ENCODE results near the gene ARID4A. TPM values are rescaled to one million over a fixed set of nuclear protein-coding genes. Genes with fewer than 3 reads are reported as not detected.

ARID4A gene
- total and polyA plus RNA-seq, 2 of the 13 experiments (the other 11 are each of a cell fraction or from before 2014, with no cell fraction given): 7.2 to 9.7 TPM

- no peaks in the 10 kb centered on the region; a peak in 1 of 5 replicates for H3K27me3 ChIP-seq (ENCODE audit: control insufficient read depth in 1 of 2, insufficient read depth in 2 of 2, low read length in 2 of 2)
- peak within 1 kb of the TSS; percentile 93 for H3K27ac ChIP-seq (ENCODE audit: extremely low read length, insufficient read depth, low read length)
- WGBS (ENCODE audit: low lambda C conversion rate): 27% methylated on average over 19 of the region's 86 CpGs
- no peaks in the 10 kb centered on the region for H3K36me3 ChIP-seq (replicated peaks in 1 of 2; ENCODE audit: control insufficient read depth in 1 of 2, insufficient read depth in 2 of 2, low read length in 2 of 2)
- H3K9me3 ChIP-seq (ENCODE audit: low read length): no peaks in the 10 kb centered on the region
- ChIA-PET CTCF (ENCODE audit: low intra/inter-chr PET ratio, low total read pairs) (interaction anchor here (0.6 kb wide), 1 partner anchor 29 kb away, joined by 3 read pairs; no protein-coding TSS in a partner anchor), POLR2A (interaction anchor here (0.7 to 2.8 kb wide), 6 partner anchors 31 to 1088 kb away, joined by 3 to 19 read pairs (median 6); partner anchors contain the start of genes ARID4A, JKAMP, KIAA0586 and L3HYPDH)
- in situ Hi-C loops (cut with HindIII; ENCODE audit: extremely low pct_ligation_motif_present, low pct_unique_long_range_greater_than_20kb): no loop called here
- BruUV-seq (replicated peaks): TSS peak; percentile 70
- no peak for FAIRE-seq
- H3K4me1 ChIP-seq (ENCODE audit: insufficient read depth, low read length): peaks cover 21% of the 10 kb centered on the region
- no peaks in the 10 kb centered on the region for H4K20me1 ChIP-seq (ENCODE audit: insufficient read depth, low read length)
- H3K4me2 ChIP-seq (ENCODE audit: low read depth, low read length): peak within 1 kb of the TSS; percentile 98
- intact Hi-C loops (cut with micrococcal nuclease; ENCODE audit: unreplicated experiment): loop anchor here (2.0 kb wide), 1 partner anchor 31 kb away; the partner anchor contains the start of genes KIAA0586 and TIMM9
- peak; percentile 72 for DNase-seq (ENCODE audit: low spot score)
- ATAC-seq: peak; percentile 92
- peak within 1 kb of the TSS; percentile 80 for H3K9ac ChIP-seq (ENCODE audit: insufficient read depth, low read depth, low read length)
- no peaks in the 10 kb centered on the region for H3K79me2 ChIP-seq (ENCODE audit: insufficient read depth, low read length)
- H3K4me3 ChIP-seq (replicated peaks in 1 of 3; ENCODE audit: insufficient read depth in 1 of 3, low read depth in 2 of 3, low read length in 3 of 3): peak within 1 kb of the TSS; percentile 63 to 83 (median 75)
- H2AFZ ChIP-seq (ENCODE audit: low read length): peak within 1 kb of the TSS; percentile 93
- TF ChIP-seq MAF1 (CRISPR knock-in tag; IDR thresholded peaks at IDR 0.05; ENCODE audit: borderline replicate concordance) (no peak), NFYC (CRISPR knock-in tag; IDR thresholded peaks at IDR 0.05) (no peak), ZNF556 (CRISPR knock-in tag; IDR thresholded peaks at IDR 0.05; ENCODE audit: borderline replicate concordance) (peak; percentile 93; the same call in 1 of the 2 replicates), LCORL (IDR thresholded peaks at IDR 0.05) (no peak), LCORL (CRISPR knock-in tag; IDR thresholded peaks at IDR 0.05) (no peak), CHD4 (IDR thresholded peaks at IDR 0.05; ENCODE audit: borderline replicate concordance, low read length) (no peak), ZBTB7B (CRISPR knock-in tag; IDR thresholded peaks at IDR 0.05) (no peak), ZNF432 (CRISPR knock-in tag; IDR thresholded peaks at IDR 0.05; ENCODE audit: borderline replicate concordance) (no peak), KDM5A (IDR thresholded peaks at IDR 0.05; ENCODE audit: borderline replicate concordance, low read length) (no peak), KAT7 (CRISPR knock-in tag; IDR thresholded peaks at IDR 0.05; ENCODE audit: borderline replicate concordance) (no peak; the same call in 1 of the 2 replicates), CEBPB (IDR thresholded peaks at IDR 0.05; ENCODE audit: borderline replicate concordance, low read depth, low read length) (no peak), ZBTB34 (CRISPR knock-in tag; IDR thresholded peaks at IDR 0.05) (no peak), BHLHE40 (IDR thresholded peaks at IDR 0.05; ENCODE audit: low read length) (no peak), MEF2D (CRISPR knock-in tag; IDR thresholded peaks at IDR 0.05) (no peak), GPN1 (CRISPR knock-in tag; IDR thresholded peaks at IDR 0.05; ENCODE audit: borderline replicate concordance) (no peak), MXD1 (CRISPR knock-in tag; IDR thresholded peaks at IDR 0.05) (no peak; the same call in 1 of the 2 replicates), ZNF850 (CRISPR knock-in tag; conservative IDR thresholded peaks at IDR 0.05) (no peak), MED8 (CRISPR knock-in tag; IDR thresholded peaks at IDR 0.05; ENCODE audit: insufficient replicate concordance) (no peak), KDM6A (CRISPR knock-in tag; IDR thresholded peaks at IDR 0.05; ENCODE audit: low read depth) (no peak)
- TF ChIP-seq, protein P1, sequence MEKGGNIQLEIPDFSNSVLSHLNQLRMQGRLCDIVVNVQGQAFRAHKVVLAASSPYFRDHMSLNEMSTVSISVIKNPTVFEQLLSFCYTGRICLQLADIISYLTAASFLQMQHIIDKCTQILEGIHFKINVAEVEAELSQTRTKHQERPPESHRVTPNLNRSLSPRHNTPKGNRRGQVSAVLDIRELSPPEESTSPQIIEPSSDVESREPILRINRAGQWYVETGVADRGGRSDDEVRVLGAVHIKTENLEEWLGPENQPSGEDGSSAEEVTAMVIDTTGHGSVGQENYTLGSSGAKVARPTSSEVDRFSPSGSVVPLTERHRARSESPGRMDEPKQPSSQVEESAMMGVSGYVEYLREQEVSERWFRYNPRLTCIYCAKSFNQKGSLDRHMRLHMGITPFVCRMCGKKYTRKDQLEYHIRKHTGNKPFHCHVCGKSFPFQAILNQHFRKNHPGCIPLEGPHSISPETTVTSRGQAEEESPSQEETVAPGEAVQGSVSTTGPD (CRISPR knock-in tag; IDR thresholded peaks at IDR 0.05): no peak
- TF ChIP-seq, protein P2, sequence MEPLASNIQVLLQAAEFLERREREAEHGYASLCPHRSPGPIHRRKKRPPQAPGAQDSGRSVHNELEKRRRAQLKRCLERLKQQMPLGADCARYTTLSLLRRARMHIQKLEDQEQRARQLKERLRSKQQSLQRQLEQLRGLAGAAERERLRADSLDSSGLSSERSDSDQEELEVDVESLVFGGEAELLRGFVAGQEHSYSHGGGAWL (CRISPR knock-in tag; IDR thresholded peaks at IDR 0.05): peak; percentile 52; the same call in 1 of the 2 replicates
These were observed 97.7 kb downstream of the ARID4A start, which contains the start of gene TOMM20L for GRCh38 chr14:58395812-58396788. TOMM20L (plus strand) TSS chr14:58395930; CDS start chr14:58395958, 28 bp downstream.

Measured in HepG2 (cell line).